GM20431 (cell line): Measurements from ENCODE around the gene ARPC5L.
"Not testable (repeated sequence)": the region's sequence is repeated elsewhere in the genome, so short reads cannot be mapped to it uniquely, and the experiment has no call there.

Experiments used
- in situ Hi-C: fragments of 300-500 bp; cut with MseI, MboI; formaldehyde crosslinking; loops from one replicate; pipeline ENCODE4 v1.15.0; 2020; ENCODE audit warnings: low sequenced_read_pairs; ENCODE audit not compliant: unreplicated experiment

Gene ARPC5L

DNA sequence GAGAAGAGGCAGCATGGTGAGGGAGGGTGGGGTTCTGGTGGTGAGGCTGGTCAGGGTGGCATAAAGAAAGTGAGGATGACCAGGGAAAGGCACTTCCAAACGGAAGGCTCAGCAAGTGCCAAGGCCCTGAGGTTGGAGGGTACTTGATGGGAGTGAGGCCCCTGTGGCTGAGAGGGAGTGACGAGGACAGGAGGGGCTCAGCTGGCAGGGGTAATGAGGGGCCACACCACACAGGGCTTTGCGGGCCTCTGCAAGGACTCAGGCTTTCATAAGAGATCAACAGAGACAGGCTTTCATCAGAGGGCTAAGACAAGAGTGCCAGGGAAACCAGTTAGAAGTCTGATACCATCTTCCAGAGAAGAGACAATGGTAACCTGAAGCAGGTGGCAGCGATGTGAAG lies 23.6 kb downstream of the ARPC5L start:
- in situ Hi-C loops, result no loop called here

DNA sequence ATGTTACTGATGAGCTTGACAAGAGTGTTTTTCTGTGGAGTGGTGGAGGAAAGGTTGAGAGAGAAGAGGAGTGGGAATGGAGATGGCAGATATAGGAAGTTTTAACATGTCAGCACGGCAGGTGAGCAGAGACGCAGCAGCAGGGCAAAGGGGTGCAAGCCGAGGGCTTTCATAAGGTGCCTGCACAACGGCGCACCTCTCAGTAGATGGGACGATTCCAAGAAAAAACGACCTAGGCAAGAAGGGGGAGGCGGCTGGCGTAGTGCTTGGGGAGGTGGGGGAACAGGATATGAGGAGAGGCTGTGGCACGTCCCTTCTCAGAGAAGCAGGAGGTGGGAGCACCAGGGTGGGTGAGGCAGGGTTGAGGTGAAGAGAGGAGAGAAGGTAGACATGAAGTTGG lies 24.5 kb downstream of the ARPC5L start:
- in situ Hi-C loops, result no loop called here

DNA sequence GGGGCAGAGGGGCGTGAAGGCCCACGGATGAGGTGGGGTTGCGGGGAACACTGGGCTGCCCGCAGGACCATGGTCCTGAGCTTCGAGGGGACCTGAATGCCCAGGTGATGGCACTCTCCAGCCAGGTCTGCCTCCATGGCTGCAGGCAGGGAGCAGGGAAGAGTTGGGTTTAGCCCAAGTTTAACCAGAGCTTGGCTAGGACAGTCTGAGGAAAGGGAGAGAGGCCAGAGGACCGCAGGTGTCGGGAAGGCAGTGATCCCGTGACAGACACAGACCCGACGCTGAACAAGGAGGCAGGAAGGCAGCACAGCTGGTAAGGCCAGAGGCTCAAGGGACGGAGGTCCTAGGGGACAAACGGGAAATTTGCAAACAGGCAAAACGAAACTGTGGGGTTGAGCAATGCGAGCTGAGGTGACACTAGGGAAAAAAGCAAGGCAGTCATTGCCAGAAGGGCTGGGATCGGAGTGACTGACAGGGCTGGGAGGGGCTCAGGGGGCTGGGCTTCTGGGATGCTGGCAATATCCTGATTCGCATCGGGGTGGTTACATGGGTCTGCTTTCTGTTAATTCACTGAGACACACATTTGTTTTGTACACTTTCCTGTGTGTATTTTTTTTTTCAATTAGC lies 25.0 kb downstream of the ARPC5L start:
- in situ Hi-C loops, result no loop called here

DNA sequence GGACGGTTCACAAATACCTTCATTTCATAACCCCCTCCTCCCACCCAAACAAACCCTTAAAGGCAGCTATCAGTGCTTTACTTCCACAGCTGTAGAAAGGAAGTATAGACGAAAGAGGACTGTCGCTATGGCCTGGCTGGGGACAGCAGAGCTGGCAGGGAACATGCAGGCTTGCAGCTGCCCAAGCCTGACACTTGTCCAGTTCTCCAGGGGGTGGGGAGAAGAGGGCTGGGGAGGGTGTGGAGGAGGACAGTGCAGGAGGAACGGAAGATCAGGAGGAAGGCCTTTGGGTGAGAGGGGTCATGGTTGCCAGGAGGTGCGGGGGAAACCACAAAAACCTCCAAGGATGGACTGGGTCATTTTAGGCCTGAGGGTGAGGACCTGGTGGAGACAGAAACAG lies 25.9 kb downstream of the ARPC5L start:
- in situ Hi-C loops, result no loop called here

DNA sequence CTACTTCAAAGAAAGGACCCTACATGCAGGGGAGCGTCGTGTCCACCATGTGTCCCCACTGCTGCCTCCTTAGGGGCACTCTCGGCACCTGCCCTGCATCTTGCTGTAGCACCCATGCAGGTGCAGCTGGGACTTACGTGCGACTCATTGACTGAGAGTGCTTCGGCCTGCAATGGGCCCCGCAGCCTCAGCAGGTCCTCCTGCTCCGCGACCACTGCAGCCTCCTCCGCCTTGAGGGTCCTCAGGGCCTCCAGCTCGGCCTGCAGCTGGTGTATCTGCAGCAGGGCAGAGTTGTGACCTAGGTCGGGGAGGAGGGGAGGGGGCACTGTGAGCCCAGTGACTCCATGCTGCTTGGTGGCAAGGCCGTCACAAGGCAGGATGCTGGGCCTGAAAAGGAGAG lies 27.1 kb downstream of the ARPC5L start:
- in situ Hi-C loops, result no loop called here

DNA sequence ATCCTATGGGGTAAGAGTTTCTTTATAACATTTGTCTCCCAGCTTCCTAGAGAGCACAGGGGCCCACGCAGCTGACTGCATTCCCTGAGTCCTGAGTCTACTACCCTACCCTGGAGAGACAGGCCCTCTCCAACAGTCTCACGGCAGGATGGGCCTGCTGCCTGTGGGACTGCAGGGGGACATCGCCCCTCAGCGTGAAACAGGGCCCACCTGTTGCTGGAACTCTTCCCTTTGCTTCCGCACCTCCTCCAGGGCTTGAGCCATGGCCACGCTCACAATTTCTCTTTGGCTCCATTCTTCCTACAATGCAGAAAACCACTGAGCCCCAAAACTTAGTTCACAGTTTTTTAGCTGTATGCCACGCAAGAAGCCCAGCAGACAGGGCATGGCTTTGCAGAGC lies 28.2 kb downstream of the ARPC5L start:
- in situ Hi-C loops, result no loop called here

DNA sequence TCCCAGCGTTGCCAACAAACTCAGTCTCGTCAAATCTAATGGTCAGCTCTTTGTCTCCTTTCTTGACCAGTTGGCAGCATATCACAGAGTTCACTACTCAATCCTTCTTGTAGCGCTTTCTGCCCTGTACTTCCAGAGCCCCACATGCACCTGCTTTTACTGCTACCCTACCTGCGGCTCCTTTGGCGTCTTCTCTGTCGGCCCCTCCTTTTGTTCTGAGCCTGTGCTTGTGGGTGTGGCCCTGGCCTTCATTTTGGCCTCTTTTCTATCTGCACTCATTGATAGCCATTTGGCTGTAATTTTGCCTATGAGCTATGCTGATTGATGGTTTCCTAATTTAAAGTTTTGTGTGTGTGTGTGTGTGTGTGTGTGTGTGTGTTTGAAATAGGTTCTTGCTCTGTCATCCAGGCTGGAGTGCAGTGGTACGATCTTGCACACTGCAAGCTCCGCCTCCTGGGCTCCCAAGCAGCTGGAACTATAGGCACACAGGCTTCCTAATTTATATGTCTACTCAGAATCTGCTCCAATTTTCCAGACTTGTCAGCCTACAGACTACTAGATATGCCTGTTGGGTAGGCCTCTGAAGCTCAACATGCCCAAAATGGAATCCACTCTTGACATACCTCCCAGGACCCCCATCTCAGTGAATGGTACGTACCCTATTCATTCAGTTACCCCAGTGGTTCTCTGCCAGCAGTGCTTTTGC lies 32.3 kb downstream of the ARPC5L start:
- in situ Hi-C loops, result no loop called here

DNA sequence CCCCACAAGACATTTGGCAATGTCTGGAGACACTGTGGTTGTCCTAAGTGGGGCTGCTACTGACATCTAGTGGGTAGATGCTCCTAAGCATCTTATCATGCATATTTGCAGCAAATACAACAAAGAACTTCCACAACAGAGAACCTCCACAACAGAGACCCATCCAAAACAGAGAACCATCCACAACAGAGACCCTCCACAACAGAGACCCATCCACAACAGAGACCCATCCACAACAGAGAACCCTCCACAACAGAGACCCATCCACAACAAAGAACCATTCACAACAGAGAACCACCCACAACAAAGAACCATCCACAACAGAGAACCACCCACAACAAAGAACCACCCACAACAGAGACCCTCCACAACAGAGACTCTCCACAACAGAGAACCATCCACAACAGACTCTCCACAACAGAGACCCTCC lies 32.8 kb downstream of the ARPC5L start:
- in situ Hi-C loops, result no loop called here

DNA sequence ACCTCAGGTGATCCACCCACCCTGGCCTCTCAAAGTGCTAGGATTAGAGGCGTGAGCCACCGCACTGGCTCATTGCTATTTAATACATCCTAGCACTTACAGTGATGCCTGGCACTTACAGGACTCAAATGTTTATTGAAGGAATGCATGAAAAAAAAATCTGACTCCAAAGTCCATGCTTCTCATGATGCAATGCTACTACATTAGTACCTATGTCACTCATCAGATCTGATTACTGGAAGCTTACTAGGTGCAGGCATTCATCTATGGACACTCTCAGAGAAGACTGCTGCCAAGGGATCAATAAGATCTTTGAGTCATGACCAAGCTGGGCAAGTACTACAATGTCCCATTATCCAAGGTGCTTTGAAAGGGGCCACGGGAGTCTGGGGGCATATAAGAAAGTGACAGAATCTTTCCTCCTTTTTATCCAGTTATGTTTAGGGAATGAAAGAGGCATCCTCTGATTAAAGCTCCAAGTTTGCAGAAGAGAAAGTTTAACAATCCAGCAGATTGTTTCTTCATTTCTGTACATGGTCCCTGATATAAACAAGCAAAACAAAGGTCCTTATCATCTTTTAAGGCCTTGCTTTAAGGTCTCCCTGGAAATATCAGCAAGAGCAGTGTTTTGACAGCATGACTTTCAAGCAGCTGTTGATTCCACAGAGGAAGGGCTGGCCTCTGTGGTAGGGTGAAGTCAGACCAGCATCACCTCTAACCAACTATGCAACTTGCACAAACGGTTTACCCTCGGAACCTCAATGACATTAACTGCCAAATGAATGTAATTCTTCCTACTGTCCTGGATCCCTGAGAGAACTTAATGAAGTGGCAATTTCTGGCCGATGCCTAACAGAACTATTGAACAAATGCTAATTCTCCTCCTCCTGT lies 35.9 kb downstream of the ARPC5L start:
- in situ Hi-C loops, result no loop called here

DNA sequence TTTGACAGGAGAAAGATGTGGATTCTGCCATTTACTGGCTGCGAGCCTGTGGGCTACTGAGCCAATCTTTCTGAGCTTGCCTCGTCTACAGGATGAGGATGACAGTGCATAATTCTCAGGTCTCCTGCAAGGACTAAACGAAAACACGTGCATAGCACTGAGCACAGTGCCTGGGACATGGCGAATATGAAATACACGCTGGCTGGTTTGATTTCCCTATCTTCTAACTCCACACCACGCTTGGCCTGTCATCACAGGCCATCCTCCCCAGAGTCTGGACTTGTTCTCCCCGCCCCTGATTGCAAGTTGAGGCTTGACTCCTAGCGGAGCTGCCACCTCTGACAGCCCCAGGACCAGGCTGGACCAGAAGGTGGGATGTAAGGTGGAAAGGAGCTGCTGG lies 37.9 kb downstream of the ARPC5L start:
- in situ Hi-C loops, result no loop called here

DNA sequence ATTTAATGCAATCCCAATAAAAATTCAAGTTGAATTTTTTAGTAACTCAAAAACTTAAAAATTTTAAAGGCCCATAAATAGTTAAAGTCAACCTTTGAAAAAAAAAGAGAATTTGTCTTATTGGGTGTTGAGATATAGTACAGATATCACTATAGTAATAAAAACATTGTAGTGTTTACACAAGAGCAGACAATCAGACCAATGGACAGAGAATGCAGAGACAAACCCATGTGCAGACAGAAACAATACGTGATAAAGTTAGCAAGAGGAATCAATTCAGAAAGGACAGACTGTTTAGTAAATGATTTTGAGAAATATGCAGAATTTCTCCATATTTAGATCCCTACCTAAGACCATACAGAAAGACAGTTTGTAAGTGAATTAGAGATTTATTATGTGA lies 45.0 kb downstream of the ARPC5L start:
- in situ Hi-C loops, result no loop called here

DNA sequence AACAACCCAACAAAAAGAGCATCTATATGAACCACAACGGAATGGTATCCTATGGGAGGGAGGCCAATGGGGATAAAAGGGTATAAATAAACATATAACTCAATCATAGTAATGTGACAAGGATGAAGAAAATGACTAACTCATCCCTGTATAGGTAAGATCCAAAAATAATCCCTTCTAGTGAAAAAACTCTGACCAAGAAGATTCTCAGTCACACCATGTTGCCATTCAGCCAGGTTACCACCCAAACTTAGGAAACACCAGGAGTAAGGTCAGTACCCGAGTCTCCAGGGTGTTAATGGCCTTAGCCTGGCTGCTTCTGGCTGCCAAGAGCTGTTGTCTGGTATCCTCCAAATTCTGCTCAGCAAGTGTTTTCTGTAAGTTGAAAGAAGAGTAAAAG lies 46.2 kb downstream of the ARPC5L start:
- in situ Hi-C loops, result no loop called here

DNA sequence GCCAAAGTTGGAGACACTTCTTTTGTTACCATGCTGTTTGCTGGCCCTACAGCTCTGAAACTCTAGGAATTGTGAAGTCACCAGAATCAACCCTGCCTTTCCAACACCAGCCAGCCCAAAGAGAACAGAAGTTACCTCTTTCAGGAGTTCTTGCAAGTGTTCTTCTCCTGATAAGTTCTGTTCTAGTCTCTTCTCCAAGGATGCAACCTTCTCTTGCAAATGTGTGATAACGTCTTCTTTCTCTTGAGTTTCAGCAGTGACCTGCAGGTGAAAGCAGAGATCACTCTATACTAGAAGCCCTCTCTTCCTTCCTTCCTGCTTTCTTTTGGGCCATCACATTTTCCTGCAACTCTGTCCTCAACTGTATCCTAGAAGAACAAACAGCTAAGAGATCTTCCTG lies 49.8 kb downstream of the ARPC5L start:
- in situ Hi-C loops, result no loop called here

DNA sequence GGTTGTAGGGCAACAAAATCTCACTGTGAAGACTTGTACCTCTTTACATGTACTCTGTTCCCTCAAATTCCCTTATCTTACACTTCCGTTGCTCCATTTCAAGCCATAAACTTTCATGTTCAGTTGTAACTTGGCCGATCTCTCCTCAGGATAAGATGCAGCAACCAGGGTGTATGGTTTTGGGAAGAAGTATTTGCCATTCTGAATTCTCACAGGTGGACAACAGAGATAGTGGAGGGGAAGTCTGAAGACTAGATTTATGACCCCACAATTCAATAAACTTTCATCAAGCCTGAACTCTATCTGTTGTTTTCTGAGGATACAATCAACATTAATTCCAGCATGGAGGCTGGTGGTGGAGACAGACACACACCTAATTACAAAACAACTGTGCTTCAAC lies 51.4 kb downstream of the ARPC5L start:
- in situ Hi-C loops, result no loop called here

DNA sequence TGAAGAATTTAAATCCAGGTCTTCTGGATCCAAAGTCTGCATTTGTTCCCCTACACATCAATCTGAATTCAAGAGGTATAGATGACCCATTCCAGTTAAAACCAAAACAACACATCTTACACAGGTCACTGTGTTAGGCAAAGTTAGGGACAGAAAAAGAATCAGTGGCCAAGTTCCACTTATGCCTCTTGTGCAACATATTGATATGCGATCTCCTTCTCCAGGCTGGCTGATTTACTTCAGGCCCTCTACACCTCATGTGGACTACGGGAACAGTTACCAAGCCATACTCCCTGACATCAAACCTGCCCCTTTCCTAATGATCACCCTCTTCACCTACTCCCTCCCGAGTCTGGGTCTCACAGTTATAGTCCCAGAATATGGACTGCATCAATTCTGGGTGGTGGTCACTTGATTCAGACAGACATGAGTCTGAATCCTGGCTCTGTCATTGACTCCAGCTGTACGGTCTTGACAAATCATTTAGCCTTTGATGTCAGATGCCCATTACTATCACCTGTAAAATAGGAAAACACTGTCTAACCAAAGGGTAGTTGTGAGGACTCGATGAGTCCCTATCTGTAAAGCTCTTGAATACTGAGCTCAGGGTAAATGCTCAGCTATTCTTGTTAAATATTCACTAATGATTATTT lies 52.9 kb downstream of the ARPC5L start:
- in situ Hi-C loops, result no loop called here

DNA sequence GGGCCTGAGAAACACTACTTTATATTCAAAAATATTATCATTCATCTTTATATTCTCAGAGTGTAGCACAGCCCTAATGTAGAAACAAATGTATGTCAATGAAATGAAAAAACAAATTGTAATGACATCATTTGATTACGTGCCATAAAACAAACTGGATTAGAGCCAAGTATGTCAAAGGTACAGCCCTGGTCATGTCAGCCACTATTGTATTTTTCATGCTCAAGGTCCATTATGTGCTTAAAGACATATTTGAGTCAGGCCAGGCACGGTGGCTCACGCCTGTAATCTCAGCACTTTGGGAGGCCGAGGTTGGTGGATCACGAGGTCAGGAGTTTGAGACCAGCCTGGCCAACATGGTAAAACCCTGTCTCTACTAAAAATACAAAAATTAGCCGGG lies 58.5 kb downstream of the ARPC5L start:
- in situ Hi-C loops, result not testable (repeated sequence)
